GM21825 (cell line): Measurements from ENCODE around the gene DYSF.

Experiments
- ATAC-seq: cut with Tn5 transposase; IDR thresholded peaks from one replicate; pipeline ENCODE4 v1.9.1; 2021; ENCODE audit warnings: mild to moderate bottlenecking, moderate library complexity; ENCODE audit not compliant: unreplicated experiment

Gene DYSF

DNA sequence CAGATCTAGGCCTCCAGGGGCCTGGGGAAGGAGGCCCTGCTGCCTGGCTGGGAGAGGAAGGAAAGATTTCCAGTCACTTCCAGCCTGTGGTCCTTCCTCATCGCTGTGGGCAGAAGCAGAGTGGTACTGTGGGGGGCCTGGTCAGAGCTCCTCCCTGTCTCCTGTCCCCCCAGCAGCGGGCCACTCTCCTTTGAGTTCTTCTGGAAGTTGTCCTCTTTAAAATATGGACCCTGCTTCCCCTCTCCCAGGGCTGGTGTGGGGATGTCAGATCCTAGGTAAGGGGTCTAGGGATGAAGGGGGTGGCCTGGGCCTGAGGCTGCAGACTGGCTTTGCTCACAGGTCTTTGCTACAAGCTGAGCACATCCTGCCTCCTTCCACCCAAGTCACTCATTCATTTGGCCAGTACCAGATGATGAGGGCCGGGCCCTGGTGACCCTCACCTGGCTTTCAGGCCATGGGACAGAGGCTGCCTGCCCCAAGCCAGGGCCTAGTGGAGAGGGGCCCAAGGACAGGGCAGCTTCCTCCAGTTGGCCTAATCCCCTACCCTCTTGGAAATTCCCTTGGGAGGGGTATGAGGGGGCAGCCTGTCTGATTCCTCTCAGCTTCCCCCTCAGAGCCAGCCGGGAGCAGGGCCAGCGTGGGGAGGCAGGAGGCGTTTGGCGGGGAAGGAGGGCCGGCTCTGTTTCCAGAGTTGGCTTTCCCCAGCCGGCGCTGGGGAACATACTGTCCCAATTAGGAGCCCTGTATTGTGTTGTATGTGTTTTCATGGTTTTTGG is 231.9 kb downstream of the DYSF start:
- no peak for ATAC-seq

DNA sequence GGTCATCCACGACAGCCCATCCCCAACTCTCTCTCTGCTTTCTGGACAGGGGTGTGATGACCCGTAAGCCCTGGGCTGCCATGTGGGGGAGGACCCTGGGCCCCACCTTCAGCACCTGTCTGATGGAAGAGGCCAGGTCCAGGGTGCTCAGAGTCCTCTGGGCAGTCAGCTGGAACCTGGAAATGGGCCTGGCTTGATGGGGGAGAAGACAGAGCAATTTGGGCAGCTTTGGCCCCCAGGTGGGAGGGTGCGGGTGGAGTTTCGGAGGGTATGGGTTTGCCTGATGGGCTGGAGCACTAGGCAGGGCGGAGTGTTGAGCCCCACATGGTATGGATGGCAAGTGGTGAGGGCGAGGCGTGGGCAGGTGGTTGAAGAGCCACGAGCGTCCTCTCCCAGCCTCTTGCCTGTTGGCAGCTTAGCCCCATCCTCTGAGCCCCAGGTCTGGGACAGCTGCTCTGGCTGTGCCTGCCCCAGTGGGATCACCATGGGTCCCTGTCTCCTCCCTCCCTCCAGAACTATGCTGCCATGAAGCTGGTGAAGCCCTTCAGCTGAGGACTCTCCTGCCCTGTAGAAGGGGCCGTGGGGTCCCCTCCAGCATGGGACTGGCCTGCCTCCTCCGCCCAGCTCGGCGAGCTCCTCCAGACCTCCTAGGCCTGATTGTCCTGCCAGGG is 232.7 kb downstream of the DYSF start:
- ATAC-seq = no peak

DNA sequence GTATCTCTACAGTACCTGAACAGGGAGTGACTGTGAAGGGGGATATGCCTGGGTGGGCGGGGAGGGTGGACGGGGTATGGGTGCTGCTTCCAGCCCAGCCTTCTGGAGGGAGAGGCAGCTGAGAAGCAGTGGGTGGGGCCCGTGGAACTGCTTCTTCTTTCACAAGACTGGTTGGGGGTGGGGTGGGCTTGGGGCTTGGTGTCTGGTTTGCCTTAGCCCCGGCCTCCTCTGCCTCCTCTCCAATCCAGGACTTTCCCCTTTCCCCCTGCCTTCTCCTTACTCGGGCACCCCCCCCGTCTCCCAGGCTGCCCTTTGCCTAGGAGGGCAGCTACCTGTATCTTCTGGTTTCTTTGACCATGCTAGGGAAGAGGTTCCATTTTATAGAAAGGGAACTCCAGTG is 233.4 kb downstream of the DYSF start:
- ATAC-seq = no peak

DNA sequence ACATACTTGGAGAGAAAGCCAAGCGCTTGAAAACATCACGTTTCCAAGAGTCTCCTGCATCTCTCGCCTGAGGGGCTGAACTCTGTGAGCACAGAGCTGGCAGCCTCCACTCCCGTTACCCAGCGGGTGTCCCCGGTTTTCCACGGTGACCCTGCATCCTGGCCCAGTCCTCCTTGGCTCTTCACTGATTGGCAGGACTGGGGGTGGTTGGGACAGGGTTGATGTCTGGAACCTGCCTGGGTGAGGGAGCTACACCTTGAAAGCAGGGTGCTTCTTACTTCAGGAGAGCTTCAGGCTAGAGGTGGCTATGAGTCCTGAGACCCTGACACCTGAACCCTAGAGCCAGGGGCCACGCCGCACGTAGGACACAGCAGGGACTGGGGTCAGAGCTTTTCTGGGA is 234.1 kb downstream of the DYSF start:
- no peak for ATAC-seq

DNA sequence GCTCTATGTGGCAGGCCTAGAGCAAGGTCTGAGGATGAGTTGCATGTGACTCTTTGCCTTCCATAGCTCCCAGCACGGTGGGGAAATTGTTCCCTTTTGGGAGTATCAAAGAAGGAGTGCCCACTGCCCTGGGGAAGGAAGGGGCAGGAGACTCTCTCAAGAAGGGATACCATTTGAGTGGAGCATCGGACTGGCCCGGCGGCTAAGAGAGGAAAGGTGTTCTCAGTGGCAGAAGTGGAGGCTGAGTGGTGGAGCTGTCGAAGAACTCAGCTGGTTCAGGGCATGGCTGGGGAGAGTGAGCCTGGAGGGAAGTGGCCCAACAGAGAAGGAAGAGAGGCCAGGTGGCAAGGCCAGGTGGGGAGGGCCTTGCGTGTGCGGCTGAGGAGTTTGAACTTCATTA is 235.2 kb downstream of the DYSF start:
- ATAC-seq = no peak

GRCh38 chr2:71689393-71689792 is 236.0 kb downstream of the DYSF start:
- ATAC-seq = no peak

- ATAC-seq = no peak
These were observed 236.8 kb downstream of the DYSF start for GRCh38 chr2:71689968-71690834.

DNA sequence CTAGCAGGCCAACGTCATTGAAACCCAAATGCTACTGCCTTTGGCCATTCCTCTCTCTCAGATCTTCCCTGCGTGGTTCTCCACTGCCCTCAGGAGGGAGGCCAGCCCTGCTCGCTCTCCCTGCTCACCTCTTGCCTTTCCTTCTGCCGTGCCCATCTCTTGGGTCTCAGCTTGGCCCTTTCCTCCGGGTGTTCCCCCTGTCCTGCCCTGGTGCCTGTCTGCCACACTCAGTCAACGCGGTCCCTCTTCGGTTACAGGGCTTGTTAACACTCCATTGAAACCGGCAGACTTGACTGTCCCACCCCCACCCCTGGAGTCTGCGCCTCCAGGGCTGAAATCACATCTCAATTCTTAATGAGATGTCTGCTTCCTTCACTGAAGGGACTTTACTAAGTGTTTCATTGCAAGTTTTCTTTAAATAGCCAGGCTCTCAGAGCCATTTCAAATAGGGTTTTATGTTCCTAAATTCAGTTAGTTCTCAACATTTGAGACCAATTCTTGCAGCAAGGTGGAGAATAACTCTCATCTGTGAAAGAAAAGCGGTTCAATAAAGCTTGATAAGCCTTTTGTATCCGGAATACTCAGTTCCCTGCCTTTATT is 237.6 kb downstream of the DYSF start:
- no peak for ATAC-seq

GRCh38 chr2:71691747-71692441 is 238.5 kb downstream of the DYSF start:
- no peak for ATAC-seq

- ATAC-seq = no peak
These were observed 239.4 kb downstream of the DYSF start for GRCh38 chr2:71692621-71693277.

- no peak for ATAC-seq
These were observed 240.2 kb downstream of the DYSF start for GRCh38 chr2:71693286-71694270.

DNA sequence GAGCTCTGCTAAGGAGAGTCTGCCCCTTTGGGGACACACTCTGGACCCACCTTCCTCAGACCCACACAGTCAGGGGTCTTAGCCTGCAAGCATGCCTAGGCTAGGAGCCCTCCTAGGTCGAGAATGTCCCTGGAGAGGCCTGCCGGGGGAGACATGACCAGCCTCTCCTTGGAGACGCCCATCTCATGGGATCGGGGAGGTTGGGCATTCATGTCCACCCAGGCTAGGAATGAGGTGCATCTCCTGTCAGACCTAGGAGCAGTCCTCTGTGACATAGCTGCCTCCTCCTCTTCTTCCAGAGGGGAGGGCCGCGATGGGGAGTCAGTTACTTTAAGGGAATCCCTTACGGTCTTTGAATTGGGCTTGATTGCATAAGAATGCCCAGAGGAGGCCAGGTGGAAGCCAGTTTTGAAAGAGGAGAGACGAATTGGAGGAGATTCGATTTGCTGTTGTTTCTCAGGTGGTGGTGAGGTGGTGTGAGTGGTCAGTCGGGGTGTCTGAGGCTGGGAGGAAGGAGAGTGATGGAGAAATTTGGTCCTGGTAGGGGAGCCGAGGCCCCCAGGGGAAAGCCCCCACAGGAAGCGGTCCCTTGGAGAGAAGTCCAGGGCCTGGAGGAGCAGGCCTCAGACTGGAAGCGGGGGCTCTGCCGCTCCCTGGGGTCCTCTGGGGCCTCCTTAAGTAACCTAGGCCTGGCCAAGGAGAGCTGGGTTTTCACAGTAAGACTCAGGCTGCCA is 241.3 kb downstream of the DYSF start:
- no peak for ATAC-seq

GRCh38 chr2:71695235-71696120 is 242.1 kb downstream of the DYSF start:
- ATAC-seq = no peak

DNA sequence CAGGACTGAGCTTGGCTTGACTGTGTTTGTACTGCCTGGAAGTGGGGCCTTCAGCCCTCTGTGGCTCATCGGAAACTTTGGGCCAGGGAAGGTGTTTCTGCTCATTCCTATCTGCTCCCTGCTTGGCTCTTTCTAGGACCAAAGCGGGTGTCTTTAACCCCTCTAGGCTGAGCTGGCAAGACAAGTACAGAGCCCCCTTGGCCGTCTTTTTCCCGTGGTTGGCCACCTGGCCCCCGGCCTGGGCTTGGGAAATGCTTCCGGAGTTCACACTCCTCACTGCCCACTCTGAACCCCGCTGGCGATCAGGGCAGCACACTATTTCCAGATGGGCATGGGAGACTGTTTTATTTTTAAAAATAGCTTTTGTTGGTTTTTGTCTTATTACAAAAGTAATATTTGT is 243.0 kb downstream of the DYSF start:
- no peak for ATAC-seq

- no peak for ATAC-seq
These were observed 244.0 kb downstream of the DYSF start for GRCh38 chr2:71697106-71698004.

- no peak for ATAC-seq
These were observed 246.1 kb downstream of the DYSF start for GRCh38 chr2:71699428-71699827.
